Effector memory CD8-positive, alpha-beta T cell (primary cell): ENCODE data around the gene SLC22A17.

Experiments used
- ATAC-seq: fragments of 150-1000 bp; cut with Tn5 transposase; replicated peaks from 2 replicates; pipeline ENCODE4 v1.10.0; 2021; ENCODE audit warnings: mild to moderate bottlenecking, moderate library complexity
- DNase-seq, 3 experiments: peaks; one replicate each; pipeline ENCODE4 v3.0.0; 2021
- H3K27ac Mint-ChIP-seq, 2 donors: one replicate each; pipeline ENCODE4 v1.8.0; 2022; ENCODE audit warnings: mild to moderate bottlenecking in 2 of 2, mixed read lengths in 2 of 2, moderate library complexity in 2 of 2
- H3K27me3 Mint-ChIP-seq, 2 donors: one replicate each; pipeline ENCODE4 v1.8.0; 2022; ENCODE audit warnings: mixed read lengths in 2 of 2
- H3K36me3 Mint-ChIP-seq: one replicate; pipeline ENCODE4 v1.8.0; 2022; ENCODE audit warnings: mild to moderate bottlenecking, moderate library complexity, mixed read lengths; ENCODE audit not compliant: insufficient read depth
- H3K4me1 Mint-ChIP-seq, 2 donors: one replicate each; pipeline ENCODE4 v1.8.0; 2022; ENCODE audit warnings: low read depth in 2 of 2, mixed read lengths in 2 of 2
- H3K4me3 Mint-ChIP-seq, 2 donors: one replicate each; pipeline ENCODE4 v1.8.0; 2022; ENCODE audit warnings: mild to moderate bottlenecking in 2 of 2, mixed read lengths in 2 of 2, moderate library complexity in 2 of 2
- H3K9me3 Mint-ChIP-seq, 2 donors: one replicate each; pipeline ENCODE4 v1.8.0; 2022; ENCODE audit warnings: mixed read lengths in 2 of 2

SLC22A17 gene

DNA sequence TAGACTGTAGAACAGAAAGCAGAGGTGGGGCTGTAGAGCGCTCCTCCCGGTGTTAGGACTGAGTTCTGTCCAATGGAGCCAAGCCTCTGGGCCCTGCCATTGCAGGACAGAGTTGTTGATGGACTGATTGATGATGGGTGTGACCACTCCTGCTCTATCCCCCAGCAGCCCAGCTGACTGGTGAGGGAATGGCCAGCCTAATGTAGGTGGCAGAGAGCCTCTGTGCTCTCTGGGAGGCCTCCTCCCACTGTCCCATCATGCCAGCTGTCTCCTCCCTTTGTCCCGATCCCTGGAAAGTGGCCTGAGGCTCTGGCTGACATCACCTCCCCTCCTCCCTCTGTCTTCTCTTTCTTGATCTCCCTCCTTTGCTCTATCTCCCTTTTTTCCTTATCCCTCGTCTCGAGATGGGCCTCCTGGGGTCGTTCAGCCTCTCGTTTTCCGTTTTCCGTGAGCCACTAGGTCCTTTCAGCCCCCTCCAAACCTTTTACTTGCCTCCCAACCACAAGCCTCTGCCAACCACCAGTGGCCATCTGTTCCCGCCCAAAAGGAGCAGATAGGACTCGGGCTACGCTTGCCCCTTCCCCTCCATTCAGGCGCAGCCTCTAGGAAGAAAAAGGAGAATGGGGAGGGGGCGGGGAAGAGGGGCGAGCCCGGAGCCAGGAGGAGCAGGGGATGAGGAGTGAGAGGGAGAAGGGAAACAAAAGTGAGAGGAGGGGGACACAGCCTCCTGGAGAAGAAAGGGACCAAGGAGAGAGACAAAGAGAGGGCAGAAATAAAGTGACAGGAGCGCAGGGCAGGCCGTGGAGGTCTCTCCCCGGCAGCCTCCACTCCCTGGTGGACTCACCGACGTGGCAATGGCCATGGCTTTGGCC, 11.7 kb upstream of the SLC22A17 start:
- ATAC-seq (no peak), DNase-seq (no peak)
- Mint-ChIP-seq H3K4me1 (no peaks in the 10 kb centered on the region), H3K27ac (no peak overlapping the region), H3K4me3 (no peak overlapping the region), H3K9me3 (no peaks in the 10 kb centered on the region), H3K36me3 (peaks cover 4% of the 10 kb centered on the region), H3K27me3 (peaks cover 22 to 56% of the 10 kb centered on the region in 2 donors)

DNA sequence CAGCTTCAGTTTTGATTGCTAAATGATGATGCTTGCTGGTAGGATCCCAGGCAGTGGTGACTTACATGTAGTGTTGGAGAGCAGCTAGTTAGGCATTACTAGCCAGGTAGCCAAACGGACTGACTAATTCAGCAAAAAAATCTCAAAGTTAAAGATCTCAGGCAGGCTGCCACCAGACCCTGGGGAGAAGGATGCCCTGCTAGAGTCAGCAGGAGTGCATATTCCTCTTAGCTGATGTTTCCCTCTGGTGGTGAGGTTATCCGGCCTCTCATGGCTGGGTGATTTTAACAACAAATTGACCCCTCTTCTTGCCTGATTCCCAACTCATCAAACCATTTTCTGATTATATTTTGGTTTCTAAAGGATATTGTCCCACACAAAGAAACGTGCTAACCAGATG, 9.5 kb upstream of the SLC22A17 start:
- no peak overlapping the region for H3K4me3 Mint-ChIP-seq
- peaks cover 22 to 48% of the 10 kb centered on the region in 2 donors for H3K27me3 Mint-ChIP-seq
- no peaks in the 10 kb centered on the region for H3K4me1 Mint-ChIP-seq
- DNase-seq (no peak), ATAC-seq (no peak)
- no peaks in the 10 kb centered on the region for H3K9me3 Mint-ChIP-seq
- H3K36me3 Mint-ChIP-seq, result peaks cover 4% of the 10 kb centered on the region
- H3K27ac Mint-ChIP-seq, result no peak overlapping the region

DNA sequence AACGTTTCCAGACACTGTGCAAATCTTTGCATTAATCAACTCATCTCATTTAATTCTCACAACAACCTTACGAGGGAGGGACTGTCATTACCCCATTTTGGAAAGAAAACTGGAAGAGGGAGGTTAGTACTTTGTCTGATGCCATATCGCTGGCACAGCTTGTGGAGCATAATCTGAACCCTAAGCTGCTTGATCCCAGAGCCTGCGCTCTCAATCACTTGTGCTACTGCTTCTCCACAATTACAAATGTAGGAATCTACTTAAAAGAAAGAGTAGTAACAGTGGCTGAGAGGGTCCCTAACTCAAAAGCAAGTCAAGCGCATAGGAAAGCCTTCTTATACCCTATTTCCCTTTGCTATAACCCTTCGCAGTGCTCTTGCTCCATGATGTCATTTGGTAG, 9.1 kb upstream of the SLC22A17 start:
- peaks cover 4% of the 10 kb centered on the region for H3K36me3 Mint-ChIP-seq
- ATAC-seq, result no peak
- no peak for DNase-seq
- no peak overlapping the region for H3K27ac Mint-ChIP-seq
- H3K9me3 Mint-ChIP-seq, result no peaks in the 10 kb centered on the region
- H3K4me3 Mint-ChIP-seq, result no peak overlapping the region
- no peaks in the 10 kb centered on the region for H3K4me1 Mint-ChIP-seq
- H3K27me3 Mint-ChIP-seq, result peaks cover 18 to 44% of the 10 kb centered on the region in 2 donors

DNA sequence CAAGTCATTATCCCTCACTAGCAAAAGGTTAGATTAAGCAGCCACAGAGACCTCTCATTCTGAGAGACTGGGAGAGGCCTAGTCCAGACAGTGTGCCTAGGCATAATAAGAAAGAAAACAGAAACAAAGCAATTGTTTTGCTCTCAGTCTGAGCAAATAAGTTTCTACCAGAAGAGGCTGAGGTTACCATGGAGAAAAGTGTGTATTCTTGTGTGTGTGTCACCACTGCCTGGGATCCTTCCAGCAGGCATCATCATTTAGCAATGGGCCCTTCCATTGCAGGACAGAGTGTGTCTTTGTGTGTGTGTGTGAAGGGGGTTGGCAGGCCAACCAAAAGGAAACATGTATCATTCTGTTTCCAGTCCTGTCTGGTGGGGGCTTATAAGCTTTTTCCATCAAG, 8.6 kb upstream of the SLC22A17 start:
- H3K9me3 Mint-ChIP-seq, result no peaks in the 10 kb centered on the region
- peaks cover 18 to 43% of the 10 kb centered on the region in 2 donors for H3K27me3 Mint-ChIP-seq
- peaks cover 4% of the 10 kb centered on the region for H3K36me3 Mint-ChIP-seq
- DNase-seq (no peak), ATAC-seq (no peak)
- no peak overlapping the region for H3K27ac Mint-ChIP-seq
- no peaks in the 10 kb centered on the region for H3K4me1 Mint-ChIP-seq
- H3K4me3 Mint-ChIP-seq, result no peak overlapping the region

DNA sequence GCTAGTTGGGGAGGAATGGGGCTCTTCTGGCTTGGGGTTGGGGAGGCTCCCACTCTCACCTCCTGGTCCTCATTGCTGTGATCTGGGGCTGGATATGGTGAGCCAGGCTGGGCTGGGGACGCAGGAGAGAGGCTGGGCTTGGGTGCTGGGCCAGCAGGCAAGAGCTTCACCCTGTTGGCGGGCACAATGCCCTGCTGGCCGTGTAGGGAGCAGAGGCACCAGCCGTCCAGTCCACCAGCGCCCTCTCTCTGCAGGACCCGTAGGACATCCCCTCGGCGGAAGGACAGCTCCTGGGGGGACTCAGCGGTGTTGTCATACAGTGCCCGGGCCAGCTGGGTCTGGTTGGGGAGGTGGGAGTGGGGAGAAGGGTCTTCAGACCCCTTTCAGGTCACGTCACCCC, 7.8 kb upstream of the SLC22A17 start:
- peaks cover 26 to 48% of the 10 kb centered on the region in 2 donors for H3K27me3 Mint-ChIP-seq
- H3K9me3 Mint-ChIP-seq, result no peaks in the 10 kb centered on the region
- no peaks in the 10 kb centered on the region for H3K4me1 Mint-ChIP-seq
- ATAC-seq, result no peak
- H3K36me3 Mint-ChIP-seq, result peaks cover 4% of the 10 kb centered on the region
- H3K27ac Mint-ChIP-seq, result no peak overlapping the region
- H3K4me3 Mint-ChIP-seq, result no peak overlapping the region
- no peak for DNase-seq

DNA sequence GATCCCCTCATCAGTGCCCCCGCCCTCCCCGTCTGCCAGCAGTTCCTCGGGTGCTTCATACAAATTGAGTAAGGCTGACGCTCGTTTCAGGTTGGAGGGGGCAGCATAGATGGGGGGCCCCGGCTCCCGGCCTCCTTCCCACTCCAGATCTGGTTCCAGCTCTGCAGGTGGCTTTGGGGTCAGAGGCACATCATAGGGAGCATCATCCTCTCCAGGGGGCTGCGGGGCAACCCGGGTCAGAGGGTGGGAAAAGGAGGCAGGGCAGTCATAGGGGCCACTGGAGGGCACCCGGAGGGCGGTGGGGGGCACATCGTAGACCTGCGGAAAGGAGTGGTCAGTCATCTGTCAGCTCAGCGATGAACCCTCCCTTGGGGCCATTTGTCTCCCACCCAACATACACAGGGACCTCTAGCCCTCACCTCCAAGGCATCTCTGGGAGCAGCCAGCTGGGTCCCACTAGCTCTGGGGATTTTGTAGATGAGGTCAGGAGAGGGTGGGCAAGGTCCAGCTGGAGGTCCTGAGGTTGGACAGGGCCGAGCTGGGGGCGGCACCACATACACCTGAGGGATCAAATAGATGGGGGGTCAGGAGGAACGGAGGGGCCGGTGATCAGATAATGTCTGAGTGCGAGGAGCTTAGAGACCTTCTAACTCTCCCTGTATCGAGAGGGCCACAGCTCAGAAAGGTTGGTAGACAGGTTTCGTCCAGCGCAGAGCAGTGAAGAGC, 7.2 kb upstream of the SLC22A17 start:
- peaks cover 31 to 51% of the 10 kb centered on the region in 2 donors for H3K27me3 Mint-ChIP-seq
- H3K36me3 Mint-ChIP-seq, result peaks cover 4% of the 10 kb centered on the region
- DNase-seq, result no peak
- H3K4me1 Mint-ChIP-seq, result no peaks in the 10 kb centered on the region
- no peak for ATAC-seq
- H3K27ac Mint-ChIP-seq, result no peak overlapping the region
- H3K4me3 Mint-ChIP-seq, result no peak overlapping the region
- H3K9me3 Mint-ChIP-seq, result no peaks in the 10 kb centered on the region

DNA sequence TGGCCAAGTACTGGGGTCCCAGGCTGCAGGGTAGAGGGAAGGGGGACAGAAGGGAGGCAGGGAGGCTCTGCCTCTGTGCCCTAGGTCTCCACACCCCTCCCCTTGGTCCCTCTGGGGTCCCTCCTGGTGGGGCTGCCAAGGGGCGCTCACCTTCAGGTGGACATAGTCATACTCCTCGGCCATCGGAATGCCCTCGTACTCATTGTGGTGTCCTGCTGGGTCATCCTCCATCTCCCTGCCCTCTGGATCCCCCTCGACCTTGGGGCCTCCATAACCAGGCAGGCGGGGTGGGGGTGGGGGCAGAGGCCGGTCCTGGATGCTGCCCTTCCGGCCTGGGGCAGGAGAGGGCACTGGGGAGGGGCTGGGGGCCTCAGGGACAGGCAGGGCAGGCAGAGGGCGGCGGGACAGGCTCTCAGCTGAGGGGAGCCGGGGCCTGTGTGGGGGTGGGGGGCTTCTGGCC, 6.5 kb upstream of the SLC22A17 start:
- Mint-ChIP-seq H3K36me3 (peaks cover 4% of the 10 kb centered on the region), H3K4me3 (no peak overlapping the region), H3K9me3 (no peaks in the 10 kb centered on the region), H3K4me1 (no peaks in the 10 kb centered on the region), H3K27ac (no peak overlapping the region), H3K27me3 (peaks cover 31 to 51% of the 10 kb centered on the region in 2 donors)
- ATAC-seq (no peak), DNase-seq (no peak)

DNA sequence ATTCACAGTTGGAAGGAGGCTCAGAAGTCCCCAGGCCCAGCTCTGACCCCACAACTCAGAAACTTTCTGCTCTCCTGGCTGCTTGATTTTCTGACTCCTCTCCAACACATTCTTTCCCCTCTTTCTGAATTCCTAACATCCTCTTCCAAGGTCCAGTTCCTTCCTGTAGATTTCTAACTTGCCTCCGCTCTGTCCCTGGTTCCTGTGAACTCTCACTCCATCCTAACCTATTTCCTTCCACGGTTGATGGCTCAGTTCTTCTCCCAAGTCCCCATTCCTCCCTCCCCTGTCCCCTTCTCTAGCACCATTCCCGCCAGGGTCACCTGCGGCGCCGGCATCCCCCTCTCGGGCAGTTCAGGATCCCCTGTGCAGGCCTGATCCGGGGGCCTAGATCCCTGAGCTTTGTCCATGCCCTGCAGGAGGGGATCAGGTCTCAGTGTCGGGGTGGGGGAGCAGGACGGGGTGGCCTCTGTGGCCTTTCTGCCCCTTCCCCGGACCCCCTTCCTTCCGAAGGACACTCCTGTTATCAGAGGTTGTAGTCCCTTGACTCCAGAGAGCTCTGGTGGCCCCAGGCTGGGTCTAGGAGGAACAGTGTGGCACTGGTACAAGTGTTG, 6.0 kb upstream of the SLC22A17 start:
- peaks cover 4% of the 10 kb centered on the region for H3K36me3 Mint-ChIP-seq
- no peaks in the 10 kb centered on the region for H3K4me1 Mint-ChIP-seq
- ATAC-seq (no peak), DNase-seq (no peak)
- H3K27ac Mint-ChIP-seq, result no peak overlapping the region
- H3K4me3 Mint-ChIP-seq, result no peak overlapping the region
- peaks cover 36 to 51% of the 10 kb centered on the region in 2 donors for H3K27me3 Mint-ChIP-seq
- H3K9me3 Mint-ChIP-seq, result no peaks in the 10 kb centered on the region

DNA sequence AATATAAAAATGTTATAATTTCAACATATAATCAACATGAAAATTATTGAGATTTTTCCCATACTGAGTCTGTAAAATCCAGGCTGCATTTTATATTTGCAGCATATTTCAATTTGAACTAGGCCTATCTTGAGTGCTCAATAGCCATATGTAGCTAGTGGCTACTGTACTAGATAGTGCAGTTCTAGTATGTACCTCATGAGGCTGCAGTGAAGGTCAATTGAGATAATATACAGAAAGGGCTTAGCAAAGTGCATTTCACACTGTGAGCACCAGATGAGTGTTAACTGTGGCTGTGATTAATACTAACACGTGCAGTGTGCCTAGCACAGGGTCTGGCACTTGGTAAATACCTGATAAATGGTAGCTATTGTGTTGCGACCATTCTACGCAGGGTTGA, 5.4 kb upstream of the SLC22A17 start:
- H3K36me3 Mint-ChIP-seq, result peaks cover 4% of the 10 kb centered on the region
- H3K27me3 Mint-ChIP-seq, result peaks cover 42 to 57% of the 10 kb centered on the region in 2 donors

DNA sequence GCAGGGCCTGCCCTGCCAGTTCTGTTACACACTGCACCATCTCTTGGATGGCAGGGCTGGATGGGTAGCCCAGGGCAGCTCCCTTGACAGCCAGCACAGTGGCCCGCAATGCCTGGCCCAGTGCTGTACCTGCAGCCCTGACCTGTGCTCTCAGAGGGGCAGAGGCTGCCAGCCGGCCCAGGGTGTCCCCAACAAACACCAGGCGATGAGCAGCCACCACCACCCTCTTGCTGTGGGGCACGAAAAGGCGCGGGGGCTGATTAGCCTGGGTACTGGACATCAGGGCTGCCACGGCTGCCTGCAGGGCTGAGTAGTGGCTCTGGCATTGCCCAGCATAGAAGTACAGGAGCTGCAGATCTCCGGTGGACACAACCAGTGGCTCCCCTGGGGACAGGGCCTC, 4.6 kb upstream of the SLC22A17 start:
- ATAC-seq, result no peak
- H3K4me1 Mint-ChIP-seq, result peaks cover 0 to 3% of the 10 kb centered on the region in 2 donors
- H3K36me3 Mint-ChIP-seq, result peaks cover 3% of the 10 kb centered on the region
- H3K27ac Mint-ChIP-seq, result no peak overlapping the region
- H3K4me3 Mint-ChIP-seq, result no peak overlapping the region
- peaks cover 46 to 62% of the 10 kb centered on the region in 2 donors for H3K27me3 Mint-ChIP-seq
- no peak for DNase-seq
- H3K9me3 Mint-ChIP-seq, result no peaks in the 10 kb centered on the region

More for the DNA sequence above, 5.4 kb upstream of the SLC22A17 start:
- no peak overlapping the region for H3K27ac Mint-ChIP-seq
- peaks cover 0 to under 1% of the 10 kb centered on the region in 2 donors for H3K4me1 Mint-ChIP-seq
- ATAC-seq (no peak), DNase-seq (no peak)
- H3K9me3 Mint-ChIP-seq, result no peaks in the 10 kb centered on the region
- no peak overlapping the region for H3K4me3 Mint-ChIP-seq

DNA sequence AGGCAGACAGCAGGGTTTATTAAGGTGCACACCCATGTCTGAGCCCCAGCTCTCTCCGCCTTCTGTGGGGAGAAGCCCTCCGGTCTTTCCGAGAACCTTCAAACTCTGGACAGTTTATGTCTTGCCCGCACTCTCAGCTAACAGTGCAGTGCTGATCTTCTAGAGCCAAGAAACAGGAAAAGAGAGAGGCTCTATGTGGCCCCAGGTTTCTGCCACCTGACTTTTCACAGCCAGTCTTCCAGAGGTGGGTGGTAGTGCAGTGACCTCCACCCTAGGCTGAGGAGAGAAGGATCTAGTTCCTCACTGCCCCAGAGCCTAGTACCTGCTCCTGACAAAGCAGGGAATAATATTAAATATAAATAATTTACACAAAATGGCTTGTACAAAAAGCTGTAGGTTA, 4.0 kb upstream of the SLC22A17 start:
- H3K4me1 Mint-ChIP-seq, result peaks cover 0 to 3% of the 10 kb centered on the region in 2 donors
- H3K36me3 Mint-ChIP-seq, result peaks cover 3% of the 10 kb centered on the region
- H3K9me3 Mint-ChIP-seq, result no peaks in the 10 kb centered on the region
- peak overlapping the region in 1 of 2 donors; percentile 6 for H3K27ac Mint-ChIP-seq
- ATAC-seq (no peak), DNase-seq (no peak)
- no peak overlapping the region for H3K4me3 Mint-ChIP-seq
- peaks cover 46 to 63% of the 10 kb centered on the region in 2 donors for H3K27me3 Mint-ChIP-seq

DNA sequence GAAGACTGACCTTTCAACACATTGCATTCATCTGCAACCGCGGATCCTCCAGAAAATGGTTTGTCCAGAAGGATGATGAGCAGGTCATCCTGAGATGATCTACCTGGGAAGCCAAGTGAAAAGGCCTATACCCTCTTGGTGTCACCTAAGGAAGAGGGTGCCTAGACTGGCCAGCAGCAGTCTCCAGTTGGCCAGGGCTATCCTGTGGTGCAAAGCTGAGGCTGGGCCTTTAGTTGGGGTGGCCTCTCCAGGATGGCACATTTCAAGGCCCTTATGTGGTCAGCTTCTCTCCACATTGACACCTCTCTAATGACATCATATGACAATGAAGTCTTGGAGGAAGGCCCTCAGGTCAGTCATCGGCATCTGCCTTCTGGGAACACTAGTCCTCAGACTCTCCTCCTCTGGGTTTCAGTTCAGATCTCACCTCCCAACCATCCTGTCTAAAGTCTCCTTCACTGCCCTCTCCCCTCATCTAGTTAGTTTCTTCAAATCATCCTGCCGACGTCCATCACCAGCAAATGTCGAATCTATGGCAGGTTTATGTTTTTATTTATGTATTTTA, 3.3 kb upstream of the SLC22A17 start:
- Mint-ChIP-seq H3K27me3 (peaks cover 51 to 70% of the 10 kb centered on the region in 2 donors), H3K4me3 (no peak overlapping the region), H3K36me3 (peaks cover 3% of the 10 kb centered on the region), H3K27ac (peak overlapping the region in 1 of 2 donors; percentile 6), H3K4me1 (peaks cover 3 to 8% of the 10 kb centered on the region in 2 donors), H3K9me3 (no peaks in the 10 kb centered on the region)
- no peak for ATAC-seq
- no peak for DNase-seq

DNA sequence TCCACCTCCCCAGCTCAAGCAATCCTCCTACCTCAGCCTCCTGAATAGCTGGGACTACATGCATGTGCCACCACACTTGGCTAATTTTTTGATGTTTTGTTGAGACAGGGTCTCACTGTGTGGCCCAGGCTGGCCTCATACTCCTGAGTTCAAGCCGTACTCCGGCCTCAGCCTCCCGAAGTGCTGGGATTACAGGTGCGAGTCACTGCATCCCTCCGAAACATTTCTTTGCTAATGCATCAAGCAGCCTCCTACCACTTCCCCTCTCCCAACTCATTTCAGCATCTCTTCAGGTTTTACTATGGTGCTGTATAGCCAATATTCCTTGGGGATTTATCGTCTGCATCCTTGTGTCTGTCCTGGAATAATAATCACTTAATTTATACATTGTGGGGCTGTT, 2.3 kb upstream of the SLC22A17 start:
- Mint-ChIP-seq H3K9me3 (no peaks in the 10 kb centered on the region), H3K27ac (no peak overlapping the region), H3K27me3 (peaks cover 61 to 73% of the 10 kb centered on the region in 2 donors), H3K4me1 (peaks cover 3 to 8% of the 10 kb centered on the region in 2 donors), H3K36me3 (peaks cover 4% of the 10 kb centered on the region), H3K4me3 (no peak overlapping the region)
- DNase-seq, result no peak
- no peak for ATAC-seq
